Measurements from ENCODE around the gene HDAC2. TPM values are rescaled to one million over a fixed set of nuclear protein-coding genes. Genes with fewer than 3 reads are reported as not detected.

HDAC2 gene
- polyA plus RNA-seq, 1 donor from 2014 or later = 307 TPM

- no peaks in the 10 kb centered on the region for H4K20me1 ChIP-seq (ENCODE audit: insufficient read depth)
- no peaks in the 10 kb centered on the region for H3K9me3 ChIP-seq (ENCODE audit: low read length)
- no peak overlapping the region for H3K4me3 ChIP-seq (ENCODE audit: low read length)
- H3K9ac ChIP-seq (ENCODE audit: low read length) = no peak overlapping the region
- H3F3A ChIP-seq (ENCODE audit: insufficient read depth, low read length, poor library complexity, severe bottlenecking) = no peaks in the 10 kb centered on the region
- H3K9me2 ChIP-seq (ENCODE audit: insufficient read depth, low read length) = no peaks in the 10 kb centered on the region
- no peak overlapping the region for H3K27ac ChIP-seq (ENCODE audit: low read length)
- H3K27me3 ChIP-seq (ENCODE audit: insufficient read depth, low read depth, low read length) = no peaks in the 10 kb centered on the region
- TF ChIP-seq EP300 (conservative IDR thresholded peaks at IDR 0.05; ENCODE audit: poor library complexity, severe bottlenecking) = no peak
- TF ChIP-seq REST (IDR thresholded peaks at IDR 0.05; ENCODE audit: borderline replicate concordance) = no peak
- no peak for TF ChIP-seq POLR2AphosphoS5 (IDR thresholded peaks at IDR 0.05)
- no peak for TF ChIP-seq EZH2 (IDR thresholded peaks at IDR 0.05; ENCODE audit: borderline replicate concordance, insufficient read depth, low read length, poor library complexity, severe bottlenecking)
- no peak for TF ChIP-seq MXI1 (conservative IDR thresholded peaks at IDR 0.05; ENCODE audit: poor library complexity, severe bottlenecking)
- no peak for TF ChIP-seq RAD21 (conservative IDR thresholded peaks at IDR 0.05)
- no peak for TF ChIP-seq SMC3 (conservative IDR thresholded peaks at IDR 0.05; ENCODE audit: poor library complexity)
- no peak for TF ChIP-seq CTCF (IDR thresholded peaks at IDR 0.05; ENCODE audit: poor library complexity, severe bottlenecking)
- TF ChIP-seq TAF1 (IDR thresholded peaks at IDR 0.05; ENCODE audit: low read depth) = no peak
- H3K4me2 ChIP-seq (ENCODE audit: low read length) = no peak overlapping the region
- H2AFZ ChIP-seq (ENCODE audit: low read depth, low read length) = no peak overlapping the region
- no peaks in the 10 kb centered on the region for H3K36me3 ChIP-seq (ENCODE audit: insufficient read depth, low read length)
- no peaks in the 10 kb centered on the region for H3K79me2 ChIP-seq (replicated peaks; ENCODE audit: insufficient read depth, low read length)
Observed at GRCh38 chr6:114009192-114009591, 38.2 kb upstream of the HDAC2 start.

GRCh38 chr6:114008331-114008730 lies 37.4 kb upstream of the HDAC2 start:
- H3K4me3 ChIP-seq (ENCODE audit: low read length) = no peak overlapping the region
- no peaks in the 10 kb centered on the region for H3K9me2 ChIP-seq (ENCODE audit: insufficient read depth, low read length)
- H3K27ac ChIP-seq (ENCODE audit: low read length) = no peak overlapping the region
- no peak overlapping the region for H2AFZ ChIP-seq (ENCODE audit: low read depth, low read length)
- no peak overlapping the region for H3K4me2 ChIP-seq (ENCODE audit: low read length)
- no peaks in the 10 kb centered on the region for H3K79me2 ChIP-seq (replicated peaks; ENCODE audit: insufficient read depth, low read length)
- H3K27me3 ChIP-seq (ENCODE audit: insufficient read depth, low read depth, low read length) = no peaks in the 10 kb centered on the region
- H3F3A ChIP-seq (ENCODE audit: insufficient read depth, low read length, poor library complexity, severe bottlenecking) = no peaks in the 10 kb centered on the region
- no peaks in the 10 kb centered on the region for H3K36me3 ChIP-seq (ENCODE audit: insufficient read depth, low read length)
- no peaks in the 10 kb centered on the region for H3K9me3 ChIP-seq (ENCODE audit: low read length)
- H3K9ac ChIP-seq (ENCODE audit: low read length) = no peak overlapping the region
- no peaks in the 10 kb centered on the region for H4K20me1 ChIP-seq (ENCODE audit: insufficient read depth)
- TF ChIP-seq SMC3 (conservative IDR thresholded peaks at IDR 0.05; ENCODE audit: poor library complexity) (no peak), EP300 (conservative IDR thresholded peaks at IDR 0.05; ENCODE audit: poor library complexity, severe bottlenecking) (no peak)

- H3K9me2 ChIP-seq (ENCODE audit: insufficient read depth, low read length) = no peaks in the 10 kb centered on the region
- H2AFZ ChIP-seq (ENCODE audit: low read depth, low read length) = no peak overlapping the region
- no peaks in the 10 kb centered on the region for H3K79me2 ChIP-seq (replicated peaks; ENCODE audit: insufficient read depth, low read length)
- no peak overlapping the region for H3K4me3 ChIP-seq (ENCODE audit: low read length)
- TF ChIP-seq EZH2 (IDR thresholded peaks at IDR 0.05; ENCODE audit: borderline replicate concordance, insufficient read depth, low read length, poor library complexity, severe bottlenecking) = no peak
- no peak for TF ChIP-seq MXI1 (conservative IDR thresholded peaks at IDR 0.05; ENCODE audit: poor library complexity, severe bottlenecking)
- TF ChIP-seq POLR2AphosphoS5 (IDR thresholded peaks at IDR 0.05) = no peak
- TF ChIP-seq CTCF (IDR thresholded peaks at IDR 0.05; ENCODE audit: poor library complexity, severe bottlenecking) = no peak
- TF ChIP-seq REST (IDR thresholded peaks at IDR 0.05; ENCODE audit: borderline replicate concordance) = no peak
- TF ChIP-seq TAF1 (IDR thresholded peaks at IDR 0.05; ENCODE audit: low read depth) = no peak
- no peak for TF ChIP-seq RAD21 (conservative IDR thresholded peaks at IDR 0.05)
- no peak for TF ChIP-seq SMC3 (conservative IDR thresholded peaks at IDR 0.05; ENCODE audit: poor library complexity)
- no peak for TF ChIP-seq EP300 (conservative IDR thresholded peaks at IDR 0.05; ENCODE audit: poor library complexity, severe bottlenecking)
- H3F3A ChIP-seq (ENCODE audit: insufficient read depth, low read length, poor library complexity, severe bottlenecking) = no peaks in the 10 kb centered on the region
- no peaks in the 10 kb centered on the region for H4K20me1 ChIP-seq (ENCODE audit: insufficient read depth)
- H3K36me3 ChIP-seq (ENCODE audit: insufficient read depth, low read length) = no peaks in the 10 kb centered on the region
- H3K9me3 ChIP-seq (ENCODE audit: low read length) = no peaks in the 10 kb centered on the region
- H3K27ac ChIP-seq (ENCODE audit: low read length) = no peak overlapping the region
- H3K27me3 ChIP-seq (ENCODE audit: insufficient read depth, low read depth, low read length) = no peaks in the 10 kb centered on the region
- no peak overlapping the region for H3K4me2 ChIP-seq (ENCODE audit: low read length)
- no peak overlapping the region for H3K9ac ChIP-seq (ENCODE audit: low read length)
Observed at GRCh38 chr6:114007516-114007915, 36.6 kb upstream of the HDAC2 start.
